Measurements from ENCODE around the gene SLFN14.
"Not testable (repeated sequence)": the region's sequence is repeated elsewhere in the genome, so short reads cannot be mapped to it uniquely, and the experiment has no call there.

DNA sequence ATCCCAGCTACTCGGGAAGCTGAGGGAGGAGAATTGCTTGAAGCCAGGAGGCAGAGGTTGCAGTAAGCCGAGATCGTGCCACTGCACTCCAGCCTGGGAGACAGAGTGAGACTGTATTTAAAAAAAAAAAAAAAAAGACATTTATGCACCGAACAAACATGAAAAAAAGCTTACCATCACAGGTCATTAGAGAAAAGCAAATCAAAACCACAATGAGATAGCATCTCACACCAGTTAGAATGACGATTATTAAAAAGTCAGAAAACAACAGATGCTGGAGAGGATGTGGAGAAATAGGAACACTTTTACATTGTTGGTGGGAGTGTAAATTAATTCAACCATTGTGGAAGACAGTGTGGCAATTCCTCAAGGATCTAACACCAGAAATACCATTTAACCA lies 42.2 kb downstream of the SLFN14 start:
- TF ChIP-seq, protein P1, sequence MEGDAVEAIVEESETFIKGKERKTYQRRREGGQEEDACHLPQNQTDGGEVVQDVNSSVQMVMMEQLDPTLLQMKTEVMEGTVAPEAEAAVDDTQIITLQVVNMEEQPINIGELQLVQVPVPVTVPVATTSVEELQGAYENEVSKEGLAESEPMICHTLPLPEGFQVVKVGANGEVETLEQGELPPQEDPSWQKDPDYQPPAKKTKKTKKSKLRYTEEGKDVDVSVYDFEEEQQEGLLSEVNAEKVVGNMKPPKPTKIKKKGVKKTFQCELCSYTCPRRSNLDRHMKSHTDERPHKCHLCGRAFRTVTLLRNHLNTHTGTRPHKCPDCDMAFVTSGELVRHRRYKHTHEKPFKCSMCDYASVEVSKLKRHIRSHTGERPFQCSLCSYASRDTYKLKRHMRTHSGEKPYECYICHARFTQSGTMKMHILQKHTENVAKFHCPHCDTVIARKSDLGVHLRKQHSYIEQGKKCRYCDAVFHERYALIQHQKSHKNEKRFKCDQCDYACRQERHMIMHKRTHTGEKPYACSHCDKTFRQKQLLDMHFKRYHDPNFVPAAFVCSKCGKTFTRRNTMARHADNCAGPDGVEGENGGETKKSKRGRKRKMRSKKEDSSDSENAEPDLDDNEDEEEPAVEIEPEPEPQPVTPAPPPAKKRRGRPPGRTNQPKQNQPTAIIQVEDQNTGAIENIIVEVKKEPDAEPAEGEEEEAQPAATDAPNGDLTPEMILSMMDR (IDR thresholded peaks at IDR 0.05), result not testable (repeated sequence)
- TF ChIP-seq POLR2A (IDR thresholded peaks at IDR 0.05), result not testable (repeated sequence)
